Bone marrow (tissue), 2 donors: ENCODE data around the gene PJA2.
A peak's percentile ranks its signal among the peaks of the same experiment; 100 is the strongest.

Experiments used
- DNase-seq, 2 donors: peaks; one replicate each; lab custom pipeline; 2025; lab: John Stamatoyannopoulos, UW

The PJA2 gene

GRCh38 chr5:109408991-109409843 lies 557 bp downstream of the PJA2 start:
- DNase-seq: peak; percentile 54 to 83

DNA sequence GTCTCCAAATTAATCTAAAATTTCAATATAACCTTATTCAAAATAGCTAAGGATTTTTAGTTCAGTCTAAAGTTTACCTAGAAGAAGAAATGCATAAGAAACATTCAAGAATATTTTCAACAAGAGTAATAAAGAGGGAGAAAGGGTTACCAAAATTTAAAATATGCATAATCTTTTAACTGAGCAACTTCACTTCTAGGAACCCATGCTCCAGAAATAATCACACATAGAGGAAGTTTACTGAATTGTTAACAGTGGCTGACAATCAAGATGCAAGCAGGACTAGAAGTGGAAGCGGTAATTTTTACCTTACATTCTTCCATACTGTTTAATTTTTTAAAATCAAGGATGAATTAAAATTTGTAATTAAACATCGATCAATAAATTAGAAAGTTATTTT lies 1.9 kb downstream of the PJA2 start:
- DNase-seq: no peak

- DNase-seq: no peak
Measured at GRCh38 chr5:109406719-109407118, 3.1 kb downstream of the PJA2 start.

- no peak for DNase-seq
Measured at GRCh38 chr5:109404428-109404960, 5.3 kb downstream of the PJA2 start.

DNA sequence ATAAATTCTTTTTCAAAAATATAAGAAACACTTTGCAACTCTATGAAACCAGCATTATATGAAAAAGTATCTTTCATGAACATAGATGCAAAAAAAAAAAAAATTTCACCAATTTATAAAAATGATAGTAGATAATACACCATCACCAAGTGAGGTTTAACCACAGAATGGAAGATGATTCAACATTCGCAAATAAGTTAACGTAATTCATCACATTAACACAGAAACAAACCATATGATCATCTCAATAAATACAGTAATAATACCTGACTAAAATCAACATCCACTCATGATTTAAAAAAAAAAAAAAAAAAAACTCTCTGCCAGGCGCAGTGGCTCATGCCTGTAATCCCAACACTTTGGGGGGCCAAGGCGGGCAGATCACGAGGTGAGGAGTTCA lies 6.3 kb downstream of the PJA2 start:
- DNase-seq: no peak

GRCh38 chr5:109399092-109399759 lies 10.5 kb downstream of the PJA2 start:
- no peak for DNase-seq

GRCh38 chr5:109396965-109397364 lies 12.8 kb downstream of the PJA2 start:
- no peak for DNase-seq

DNA sequence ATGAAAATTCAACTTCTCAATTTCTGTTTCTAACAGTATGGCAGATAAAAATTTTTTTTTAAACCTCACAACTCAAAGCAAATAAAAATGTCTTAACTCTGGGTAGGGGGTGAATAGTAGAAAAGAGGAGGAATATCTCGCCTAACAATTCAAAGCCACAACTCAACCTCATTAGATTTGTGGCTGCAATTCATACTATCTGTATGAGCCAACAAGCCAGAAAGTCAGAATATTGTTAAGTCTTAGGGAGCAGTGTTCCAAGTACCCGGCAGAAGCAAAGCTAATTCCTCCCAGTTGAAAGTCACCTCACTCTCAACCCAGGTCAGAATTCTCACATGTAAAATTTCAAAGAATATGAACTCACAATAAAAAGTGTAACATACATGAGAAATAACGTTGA lies 15.0 kb downstream of the PJA2 start:
- no peak for DNase-seq

DNA sequence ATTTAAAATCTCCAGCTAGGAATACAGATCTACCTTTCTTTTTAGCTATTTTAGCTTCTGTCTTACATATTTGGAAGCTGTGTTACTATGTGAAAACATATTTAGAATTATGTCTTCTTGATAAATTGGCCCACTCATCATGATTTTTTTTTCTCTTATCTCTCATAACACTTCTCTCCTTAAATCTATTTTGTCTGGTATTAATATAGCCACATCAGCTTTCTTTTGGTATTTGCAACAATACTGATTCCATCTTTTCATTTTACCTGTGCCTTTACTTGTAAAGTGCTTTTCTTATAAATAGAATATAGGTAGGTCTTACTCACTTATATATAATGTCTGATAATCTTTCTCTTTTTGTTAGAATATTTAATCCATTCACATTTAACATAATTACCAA lies 19.6 kb downstream of the PJA2 start:
- DNase-seq: no peak

DNA sequence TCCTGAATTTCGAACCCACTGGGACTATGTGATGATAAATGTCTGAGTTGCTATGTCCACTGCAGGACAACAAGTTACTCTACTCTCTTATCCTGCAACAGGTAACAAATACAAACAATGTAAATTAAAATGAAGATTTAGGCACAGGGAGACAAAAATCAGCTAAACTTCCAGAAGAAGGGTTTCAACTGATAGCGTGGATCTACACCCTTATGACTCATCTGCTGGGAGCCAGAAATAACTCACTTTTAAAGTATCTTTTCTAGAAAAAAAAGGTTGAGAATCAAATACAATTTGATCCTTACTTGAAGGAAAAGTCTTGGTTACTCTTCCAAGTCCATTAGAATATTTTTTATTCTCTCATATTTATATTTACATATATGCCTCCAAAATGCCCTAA lies 21.4 kb downstream of the PJA2 start:
- no peak for DNase-seq

GRCh38 chr5:109387408-109387974 lies 22.3 kb downstream of the PJA2 start:
- DNase-seq: no peak

- no peak for DNase-seq
Measured at GRCh38 chr5:109378095-109378494, 31.7 kb downstream of the PJA2 start.

GRCh38 chr5:109374625-109375024 lies 35.1 kb downstream of the PJA2 start:
- DNase-seq: no peak

GRCh38 chr5:109373932-109374331 lies 35.8 kb downstream of the PJA2 start:
- no peak for DNase-seq

GRCh38 chr5:109370343-109370742 lies 39.4 kb downstream of the PJA2 start:
- no peak for DNase-seq

- no peak for DNase-seq
Measured at GRCh38 chr5:109365653-109366052, 44.1 kb downstream of the PJA2 start.

DNA sequence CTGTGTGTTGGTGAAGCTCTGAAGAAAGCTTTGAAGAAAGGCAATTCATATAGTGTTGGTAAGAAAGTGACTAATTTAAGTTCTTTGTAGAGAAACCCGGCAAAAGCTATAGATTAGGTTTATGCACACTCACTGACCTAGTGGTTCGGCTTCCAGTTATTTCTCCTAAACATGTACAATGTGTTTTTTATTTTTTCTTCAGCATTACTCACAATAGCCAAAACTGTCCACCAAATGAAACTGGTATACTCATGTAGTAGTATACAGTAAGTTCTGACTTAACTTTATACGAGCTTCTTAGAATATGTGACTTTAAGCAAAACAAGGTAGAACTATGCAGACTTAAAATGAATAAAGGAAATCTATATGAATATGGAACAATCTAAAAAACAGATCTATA lies 44.8 kb downstream of the PJA2 start:
- no peak for DNase-seq

- no peak for DNase-seq
Measured at GRCh38 chr5:109359642-109360041, 50.1 kb downstream of the PJA2 start.

- DNase-seq: no peak
Measured at GRCh38 chr5:109357807-109358206, 52.0 kb downstream of the PJA2 start.

GRCh38 chr5:109354761-109355160 lies 55.0 kb downstream of the PJA2 start:
- DNase-seq: no peak

DNA sequence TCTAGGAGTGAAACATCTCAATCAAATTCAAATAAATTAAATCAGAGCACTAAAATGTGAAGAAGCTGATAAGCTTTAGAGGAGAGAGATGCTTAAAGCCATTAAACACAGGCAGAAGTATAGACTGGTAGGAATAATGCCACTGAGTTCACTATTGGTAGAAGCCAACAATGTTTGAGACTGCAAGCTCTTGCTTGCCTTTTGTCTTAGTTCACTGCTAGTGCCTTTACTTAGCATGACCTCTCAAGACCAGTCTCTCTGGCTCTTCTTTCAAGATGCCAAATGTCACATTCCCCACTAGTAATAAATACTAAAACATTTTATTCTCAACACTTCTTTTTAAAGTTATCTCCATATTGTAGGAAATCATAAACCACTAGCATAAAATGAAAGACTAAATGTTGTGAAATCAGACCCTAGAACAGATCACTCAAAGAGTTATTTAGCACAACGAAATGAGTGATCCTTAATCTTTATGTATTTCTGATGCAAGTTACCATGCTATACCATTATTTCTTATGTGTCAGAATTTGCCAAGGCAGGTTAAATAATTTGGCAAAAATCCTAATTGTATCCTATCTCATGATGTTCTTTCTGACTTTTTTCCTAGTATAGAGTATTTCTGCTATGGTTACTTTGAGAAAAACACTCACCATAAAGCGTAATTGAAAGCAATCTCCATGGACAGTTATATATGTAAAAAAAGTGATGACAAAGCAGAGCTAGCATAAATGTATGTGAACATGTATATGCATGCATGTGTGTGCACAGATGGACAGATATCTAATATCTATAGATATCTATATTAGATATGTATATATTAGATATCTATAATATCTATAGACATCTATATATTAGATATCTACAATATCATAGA lies 57.5 kb downstream of the PJA2 start:
- no peak for DNase-seq
